ENCODE data around the gene ARHGAP22. TPM values are rescaled to one million over a fixed set of nuclear protein-coding genes. Genes with fewer than 3 reads are reported as not detected.

The ARHGAP22 gene
- polyA plus RNA-seq, 10 donors, result 1.1 to 2.2 (median 1.3) TPM

- no peak for DNase-seq
Measured at GRCh38 chr10:48452879-48453412, 151.9 kb downstream of the ARHGAP22 start.

- DNase-seq, result no peak
Measured at GRCh38 chr10:48451969-48452878, 152.6 kb downstream of the ARHGAP22 start.

- no peak for DNase-seq
Measured at GRCh38 chr10:48450741-48451466, 154.0 kb downstream of the ARHGAP22 start.

- DNase-seq, result no peak
Measured at GRCh38 chr10:48450233-48450740, 154.6 kb downstream of the ARHGAP22 start.

- no peak for DNase-seq
Measured at GRCh38 chr10:48449501-48450232, 155.2 kb downstream of the ARHGAP22 start.

- no peak for DNase-seq
Measured at GRCh38 chr10:48448796-48449195, 156.1 kb downstream of the ARHGAP22 start.

- no peak for DNase-seq
Measured at GRCh38 chr10:48447356-48448215, 157.3 kb downstream of the ARHGAP22 start.

- no peak for DNase-seq
Measured at GRCh38 chr10:48446785-48447184, 158.1 kb downstream of the ARHGAP22 start.

- DNase-seq, result no peak
Measured at GRCh38 chr10:48445932-48446331, 158.9 kb downstream of the ARHGAP22 start.

- DNase-seq, result no peak
Measured at GRCh38 chr10:48444861-48445841, 159.7 kb downstream of the ARHGAP22 start.

- no peak for DNase-seq
Measured at GRCh38 chr10:48444266-48444665, 160.6 kb downstream of the ARHGAP22 start.

- DNase-seq, result no peak
Measured at GRCh38 chr10:48442809-48443177, 162.1 kb downstream of the ARHGAP22 start.

GRCh38 chr10:48442090-48442808, 162.6 kb downstream of the ARHGAP22 start:
- DNase-seq, result no peak

- no peak for DNase-seq
Measured at GRCh38 chr10:48440771-48441170, 164.1 kb downstream of the ARHGAP22 start.

GRCh38 chr10:48439581-48440041, 165.3 kb downstream of the ARHGAP22 start:
- peak in 1 of 3 donors; percentile 26 for DNase-seq

- DNase-seq, result peak in 1 of 3 donors; percentile 39
Measured at GRCh38 chr10:48439031-48439430, 165.8 kb downstream of the ARHGAP22 start.

GRCh38 chr10:48437546-48437945, 167.3 kb downstream of the ARHGAP22 start:
- DNase-seq, result no peak

- no peak for DNase-seq
Measured at GRCh38 chr10:48431871-48432270, 173.0 kb downstream of the ARHGAP22 start.
